MCF 10A (cell line): ENCODE data around the gene TTC7B. TPM values are rescaled to one million over a fixed set of nuclear protein-coding genes. Genes with fewer than 3 reads are reported as not detected.

Experiments used
- Bru-seq: library from RNA; stranded (reverse); fragments of 400-500 nt; gene quantifications from one replicate; lab custom pipeline; 2021; lab: Mats Ljungman, UMichigan
- BruChase-seq, 2 experiments: library from RNA; stranded (reverse); fragments of 400-500 nt; gene quantifications; one replicate each; lab custom pipeline; 2021; lab: Mats Ljungman, UMichigan
- BruUV-seq: library from RNA; stranded (reverse); fragments of 400-500 nt; replicated peaks from 2 replicates; lab custom pipeline; 2021; lab: Mats Ljungman, UMichigan
- CTCF ChIA-PET: fragments of 300-600 bp; sonication (Branson Sonifier 250); formaldehyde crosslinking; extraction: SDS; loops from one replicate; lab custom pipeline; 2021; ENCODE audit warnings: antibody characterized with exemption, inconsistent platforms; lab: Yijun Ruan, JAX
- POLR2A ChIA-PET: fragments of 300-600, 350-650 bp; sonication (Branson Sonifier 250); formaldehyde crosslinking; extraction: SDS; loops from one replicate; lab custom pipeline; 2020; ENCODE audit warnings: antibody characterized with exemption, inconsistent platforms; lab: Yijun Ruan, JAX
- DNase-seq: peaks from one replicate; pipeline ENCODE4 v3.0.0-alpha.2; 2018; ENCODE audit not compliant: unreplicated experiment
- H3K27ac Mint-ChIP-seq: one replicate; pipeline ENCODE4 v1.8.0; 2022; ENCODE audit warnings: mild to moderate bottlenecking, low read depth, mixed read lengths; ENCODE audit not compliant: unreplicated experiment
- H3K27me3 Mint-ChIP-seq: one replicate; pipeline ENCODE4 v1.8.0; 2022; ENCODE audit warnings: mixed read lengths; ENCODE audit not compliant: insufficient read depth, unreplicated experiment
- H3K36me3 Mint-ChIP-seq: one replicate; pipeline ENCODE4 v1.8.0; 2022; ENCODE audit warnings: mild to moderate bottlenecking, moderate library complexity, mixed read lengths; ENCODE audit not compliant: insufficient read depth, unreplicated experiment
- H3K4me1 Mint-ChIP-seq: one replicate; pipeline ENCODE4 v1.8.0; 2022; ENCODE audit warnings: mixed read lengths; ENCODE audit not compliant: insufficient read depth, unreplicated experiment
- H3K4me3 Mint-ChIP-seq: one replicate; pipeline ENCODE4 v1.8.0; 2022; ENCODE audit warnings: mild to moderate bottlenecking, moderate library complexity, mixed read lengths; ENCODE audit not compliant: unreplicated experiment
- H3K9me3 Mint-ChIP-seq: one replicate; pipeline ENCODE4 v1.8.0; 2022; ENCODE audit warnings: mixed read lengths; ENCODE audit not compliant: unreplicated experiment
- CTCF ChIP-seq: fragments of 200-600 bp; IDR thresholded peaks from one replicate; pipeline ENCODE4 v1.8.0; 2022; ENCODE audit warnings: antibody characterized with exemption, mild to moderate bottlenecking; ENCODE audit not compliant: unreplicated experiment
- intact Hi-C: fragments of 100-400 bp; cut with micrococcal nuclease; formaldehyde crosslinking; loops from 2 replicates; pipeline ENCODE4 v1.14.1; 2022
- long read RNA-seq: library from polyadenylated mRNA; stranded (forward); transcript quantifications from one replicate; pipeline ENCODE4 v2.0.0, GENCODE V29; 2022
- total RNA-seq: library from RNA; stranded (reverse); gene quantifications from 2 replicates; pipeline ENCODE4 v1.2.3, GENCODE V29; 2022

The TTC7B gene, protein sequence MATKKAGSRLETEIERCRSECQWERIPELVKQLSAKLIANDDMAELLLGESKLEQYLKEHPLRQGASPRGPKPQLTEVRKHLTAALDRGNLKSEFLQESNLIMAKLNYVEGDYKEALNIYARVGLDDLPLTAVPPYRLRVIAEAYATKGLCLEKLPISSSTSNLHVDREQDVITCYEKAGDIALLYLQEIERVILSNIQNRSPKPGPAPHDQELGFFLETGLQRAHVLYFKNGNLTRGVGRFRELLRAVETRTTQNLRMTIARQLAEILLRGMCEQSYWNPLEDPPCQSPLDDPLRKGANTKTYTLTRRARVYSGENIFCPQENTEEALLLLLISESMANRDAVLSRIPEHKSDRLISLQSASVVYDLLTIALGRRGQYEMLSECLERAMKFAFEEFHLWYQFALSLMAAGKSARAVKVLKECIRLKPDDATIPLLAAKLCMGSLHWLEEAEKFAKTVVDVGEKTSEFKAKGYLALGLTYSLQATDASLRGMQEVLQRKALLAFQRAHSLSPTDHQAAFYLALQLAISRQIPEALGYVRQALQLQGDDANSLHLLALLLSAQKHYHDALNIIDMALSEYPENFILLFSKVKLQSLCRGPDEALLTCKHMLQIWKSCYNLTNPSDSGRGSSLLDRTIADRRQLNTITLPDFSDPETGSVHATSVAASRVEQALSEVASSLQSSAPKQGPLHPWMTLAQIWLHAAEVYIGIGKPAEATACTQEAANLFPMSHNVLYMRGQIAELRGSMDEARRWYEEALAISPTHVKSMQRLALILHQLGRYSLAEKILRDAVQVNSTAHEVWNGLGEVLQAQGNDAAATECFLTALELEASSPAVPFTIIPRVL
- 31.1 and 52.8 TPM in 2 replicates for total RNA-seq
- percentile 59 among the genes with signal in this experiment for Bru-seq, nascent RNA
- BruChase-seq, experiment 1, labeled RNA remaining after a 6-hour chase, result percentile 48 among the genes with signal in this experiment
- percentile 50 among the genes with signal in this experiment for BruChase-seq, experiment 2, labeled RNA remaining after a 2-hour chase
- long read RNA-seq, full-length matches to known transcripts, result 14 of 22 reads
- long read RNA-seq, partial matches to known transcripts, result 4 of 22 reads
- long read RNA-seq, other reads (novel, unspliced or antisense), result 4 of 22 reads

DNA sequence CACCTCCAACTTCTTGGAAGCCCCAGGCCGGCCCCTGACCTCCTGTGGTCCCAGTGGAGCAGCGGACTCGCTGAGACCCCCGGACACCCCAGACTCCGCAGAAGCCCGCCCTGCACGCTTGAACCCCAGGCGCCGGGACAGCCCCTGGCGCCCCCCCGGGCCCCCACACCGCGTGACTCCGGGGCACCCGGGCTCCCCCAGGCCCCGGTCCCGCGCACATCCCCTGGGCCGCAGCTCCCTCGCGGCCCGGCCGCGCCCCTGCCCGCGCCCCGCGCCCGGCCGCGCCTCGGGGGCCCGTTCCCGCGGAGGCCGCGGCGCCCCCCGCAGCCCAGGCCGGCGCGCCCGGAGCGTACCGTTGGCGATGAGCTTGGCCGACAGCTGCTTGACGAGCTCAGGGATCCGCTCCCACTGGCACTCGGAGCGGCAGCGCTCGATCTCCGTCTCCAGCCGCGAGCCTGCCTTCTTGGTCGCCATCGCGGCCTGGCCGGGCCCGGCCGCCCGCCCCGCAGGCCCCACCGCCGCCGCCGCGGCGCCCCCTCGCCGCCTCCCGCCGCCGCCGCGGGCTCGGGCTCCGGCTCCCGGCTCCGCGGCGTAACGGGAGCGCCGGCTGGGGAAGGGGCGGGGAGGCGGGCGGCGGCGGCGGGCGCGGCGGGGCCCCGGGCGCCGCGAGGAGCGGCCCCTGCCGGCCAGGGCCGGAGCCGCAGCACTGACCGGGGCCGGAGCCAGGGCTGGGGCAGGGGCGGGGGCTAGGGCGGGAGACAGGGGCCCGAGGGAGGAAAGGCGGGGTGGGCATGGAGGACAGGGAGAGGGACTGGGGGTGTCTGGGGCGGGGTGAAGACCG is at the start of gene TTC7B:
TSS of gene TTC7B (minus strand) at position 609 of the 841 bp plus-strand sequence. CDS start at position 474, 135 bp downstream.
- Mint-ChIP-seq H3K9me3 (no peaks in the 10 kb centered on the region), H3K4me3 (peak within 1 kb of the TSS; percentile 66), H3K36me3 (no peaks in the 10 kb centered on the region), H3K27ac (peak within 1 kb of the TSS; percentile 65), H3K27me3 (no peaks in the 10 kb centered on the region), H3K4me1 (peaks cover 15% of the 10 kb centered on the region)
- ChIA-PET POLR2A (interaction anchor here (0.6 kb wide), 1 partner anchor 419 kb away, joined by 3 read pairs; no protein-coding TSS in a partner anchor), CTCF (interaction anchor here (0.6 to 1.3 kb wide), 4 partner anchors 18 to 1326 kb away, joined by 3 read pairs; no protein-coding TSS in a partner anchor)
- BruUV-seq, result no TSS peak
- TF ChIP-seq CTCF, result peak; percentile 22
- peak; percentile 18 for DNase-seq
- intact Hi-C loops, result no loop called here

- H3K9me3 Mint-ChIP-seq, result no peaks in the 10 kb centered on the region
- H3K36me3 Mint-ChIP-seq, result no peaks in the 10 kb centered on the region
- no peaks in the 10 kb centered on the region for H3K4me1 Mint-ChIP-seq
- intact Hi-C loops, result no loop called here
- BruUV-seq, result no TSS peak
- H3K27me3 Mint-ChIP-seq, result no peaks in the 10 kb centered on the region
- H3K27ac Mint-ChIP-seq, result no peak overlapping the region
- no peak overlapping the region for H3K4me3 Mint-ChIP-seq
- no peak for TF ChIP-seq CTCF
- no peak for DNase-seq
- ChIA-PET CTCF (interaction anchor here (0.6 to 2.0 kb wide), 3 partner anchors 9 to 37 kb away, joined by 3 to 5 read pairs (median 3); no protein-coding TSS in a partner anchor), POLR2A (interaction anchor here (1.0 kb wide), 1 partner anchor 14 kb away, joined by 4 read pairs; no protein-coding TSS in a partner anchor)
These were observed 48.5 kb upstream of the TTC7B start for GRCh38 chr14:90864741-90865140.

GRCh38 chr14:90858511-90858910 is 42.3 kb upstream of the TTC7B start:
- ChIA-PET POLR2A (interaction anchor here (1.3 to 2.0 kb wide), 2 partner anchors 9 to 11 kb away, joined by 4 read pairs; no protein-coding TSS in a partner anchor), CTCF (interaction anchor here (0.6 to 0.7 kb wide), 2 partner anchors 23 to 240 kb away, joined by 3 read pairs; no protein-coding TSS in a partner anchor)
- Mint-ChIP-seq H3K4me1 (no peaks in the 10 kb centered on the region), H3K36me3 (no peaks in the 10 kb centered on the region), H3K9me3 (no peaks in the 10 kb centered on the region), H3K27me3 (no peaks in the 10 kb centered on the region), H3K27ac (no peak overlapping the region), H3K4me3 (no peak overlapping the region)
- intact Hi-C loops, result no loop called here
- no peak for TF ChIP-seq CTCF
- no TSS peak for BruUV-seq
- no peak for DNase-seq
